Fibroblast of the conjunctiva (primary cell): ENCODE results near the gene LRGUK.
"Not testable (repeated sequence)": the region's sequence is repeated elsewhere in the genome, so short reads cannot be mapped to it uniquely, and the experiment has no call there.

Source experiments
- DNase-seq: peaks from one replicate; pipeline ENCODE4 v3.0.0-alpha.2; 2010; ENCODE audit warnings: low read depth

Gene LRGUK, protein sequence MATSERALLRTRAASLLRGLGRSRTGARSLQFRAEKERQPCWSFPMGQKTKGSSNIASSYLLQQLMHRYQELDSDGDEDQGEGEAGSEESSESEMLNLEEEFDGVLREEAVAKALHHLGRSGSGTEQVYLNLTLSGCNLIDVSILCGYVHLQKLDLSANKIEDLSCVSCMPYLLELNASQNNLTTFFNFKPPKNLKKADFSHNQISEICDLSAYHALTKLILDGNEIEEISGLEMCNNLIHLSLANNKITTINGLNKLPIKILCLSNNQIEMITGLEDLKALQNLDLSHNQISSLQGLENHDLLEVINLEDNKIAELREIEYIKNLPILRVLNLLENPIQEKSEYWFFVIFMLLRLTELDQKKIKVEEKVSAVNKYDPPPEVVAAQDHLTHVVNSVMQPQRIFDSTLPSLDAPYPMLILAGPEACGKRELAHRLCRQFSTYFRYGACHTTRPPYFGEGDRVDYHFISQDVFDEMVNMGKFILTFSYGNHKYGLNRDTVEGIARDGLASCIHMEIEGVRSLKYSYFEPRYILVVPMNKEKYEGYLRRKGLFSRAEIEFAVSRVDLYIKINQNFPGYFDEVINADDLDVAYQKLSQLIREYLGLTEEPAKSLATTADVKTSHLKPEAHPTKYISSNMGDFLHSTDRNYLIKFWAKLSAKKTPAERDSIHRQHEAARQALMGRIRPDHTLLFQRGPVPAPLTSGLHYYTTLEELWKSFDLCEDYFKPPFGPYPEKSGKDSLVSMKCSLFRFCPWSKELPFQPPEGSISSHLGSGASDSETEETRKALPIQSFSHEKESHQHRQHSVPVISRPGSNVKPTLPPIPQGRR

DNA sequence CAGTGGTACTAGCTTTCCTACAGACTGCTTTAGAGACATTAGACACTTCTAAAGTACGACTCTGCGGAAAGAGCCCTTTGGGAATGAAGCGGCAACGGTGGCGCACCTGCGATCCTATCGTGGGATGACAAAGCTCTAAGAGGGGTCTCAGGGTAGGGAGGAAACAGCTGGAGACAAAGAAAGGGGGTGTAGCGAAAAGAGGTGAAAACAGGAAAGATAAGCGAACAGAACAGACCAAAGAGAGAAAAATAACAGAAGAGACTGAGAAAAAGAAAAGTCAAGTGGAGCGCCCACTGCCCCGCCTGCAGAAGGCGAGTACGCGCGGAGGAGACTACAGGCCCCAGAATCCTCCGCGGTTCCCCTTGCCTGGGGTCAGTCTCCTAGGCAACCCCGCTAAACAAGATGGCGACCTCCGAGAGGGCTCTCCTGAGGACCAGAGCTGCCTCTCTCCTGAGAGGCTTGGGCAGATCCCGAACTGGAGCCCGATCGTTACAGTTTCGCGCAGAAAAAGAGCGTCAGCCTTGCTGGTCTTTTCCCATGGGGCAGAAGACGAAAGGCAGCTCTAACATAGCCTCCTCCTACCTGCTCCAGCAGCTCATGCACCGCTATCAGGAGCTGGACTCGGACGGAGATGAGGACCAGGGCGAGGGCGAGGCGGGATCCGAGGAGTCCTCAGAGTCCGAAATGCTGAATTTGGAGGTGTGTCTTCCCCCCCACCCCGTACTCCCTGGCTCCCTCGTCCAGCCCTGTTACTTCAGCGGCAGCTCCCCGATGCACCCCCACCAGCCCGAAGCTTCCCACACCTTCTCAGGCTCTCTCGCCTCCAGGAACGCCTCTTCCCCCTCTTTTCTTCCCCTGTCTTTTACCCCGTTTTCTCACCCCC, at the start of gene LRGUK:
Gene LRGUK, plus strand, starts transcription at position 375 of the 883 bp plus-strand sequence. Its CDS starts 28 bp downstream, at position 403.
- DNase-seq: peak; percentile 51

DNA sequence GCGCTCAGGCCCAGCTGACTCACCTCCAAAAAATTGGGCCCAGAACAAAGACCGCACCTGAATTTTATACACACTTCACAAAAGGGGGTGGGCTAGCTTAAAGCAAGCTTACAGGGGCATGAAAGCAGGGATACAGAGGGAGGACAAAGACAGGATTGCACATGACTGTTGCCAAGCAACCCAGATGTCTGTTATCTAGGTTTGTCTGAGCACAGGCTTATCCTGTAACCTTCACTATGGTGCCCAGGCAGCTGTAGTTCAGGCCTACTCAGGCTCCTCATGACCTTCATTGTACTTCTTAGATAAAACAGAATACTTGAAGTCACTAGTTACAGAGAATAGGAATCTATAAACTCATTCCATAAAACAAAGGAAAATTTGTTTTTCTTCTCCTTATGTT, 49.6 kb upstream of the LRGUK start:
- not testable (repeated sequence) for DNase-seq

DNA sequence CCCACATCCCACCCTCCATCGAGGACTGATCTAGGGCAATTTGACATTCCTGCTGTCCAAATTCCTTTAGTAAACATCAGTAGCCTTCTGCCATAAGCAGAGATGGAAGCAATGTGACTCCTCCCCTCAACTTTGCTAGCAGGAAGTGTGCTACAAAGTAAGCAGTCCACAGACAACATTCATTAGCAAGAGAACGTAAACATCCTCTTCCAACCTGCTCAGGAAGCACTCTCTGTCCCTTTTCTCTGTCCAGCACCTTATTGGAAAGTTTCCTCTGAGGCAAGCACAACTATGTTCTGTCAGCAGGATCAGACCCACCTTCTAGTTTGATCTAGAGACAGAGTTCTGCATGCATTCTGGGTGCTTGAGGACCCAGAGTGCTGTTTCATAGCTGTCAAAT, 48.1 kb upstream of the LRGUK start:
- DNase-seq: no peak

DNA sequence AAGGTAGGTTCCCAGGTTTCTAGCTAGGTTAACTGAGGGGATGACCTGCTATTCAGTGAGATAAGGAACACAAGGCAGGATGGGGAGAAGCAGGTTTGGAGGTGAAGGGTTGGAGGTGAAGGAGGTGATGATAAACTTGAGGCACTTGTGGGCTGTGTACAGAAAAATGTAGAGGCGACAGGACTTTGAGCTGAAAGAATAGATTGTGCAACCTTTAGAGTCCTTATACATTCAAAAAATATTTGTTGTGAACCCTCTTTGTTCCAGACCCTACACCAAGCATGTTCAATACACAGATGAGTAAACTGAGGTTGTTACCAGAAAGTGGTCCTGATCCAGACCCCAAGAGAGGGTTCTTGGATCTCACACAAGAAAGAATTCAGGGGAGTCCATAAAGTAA, 45.4 kb upstream of the LRGUK start:
- DNase-seq: no peak

DNA sequence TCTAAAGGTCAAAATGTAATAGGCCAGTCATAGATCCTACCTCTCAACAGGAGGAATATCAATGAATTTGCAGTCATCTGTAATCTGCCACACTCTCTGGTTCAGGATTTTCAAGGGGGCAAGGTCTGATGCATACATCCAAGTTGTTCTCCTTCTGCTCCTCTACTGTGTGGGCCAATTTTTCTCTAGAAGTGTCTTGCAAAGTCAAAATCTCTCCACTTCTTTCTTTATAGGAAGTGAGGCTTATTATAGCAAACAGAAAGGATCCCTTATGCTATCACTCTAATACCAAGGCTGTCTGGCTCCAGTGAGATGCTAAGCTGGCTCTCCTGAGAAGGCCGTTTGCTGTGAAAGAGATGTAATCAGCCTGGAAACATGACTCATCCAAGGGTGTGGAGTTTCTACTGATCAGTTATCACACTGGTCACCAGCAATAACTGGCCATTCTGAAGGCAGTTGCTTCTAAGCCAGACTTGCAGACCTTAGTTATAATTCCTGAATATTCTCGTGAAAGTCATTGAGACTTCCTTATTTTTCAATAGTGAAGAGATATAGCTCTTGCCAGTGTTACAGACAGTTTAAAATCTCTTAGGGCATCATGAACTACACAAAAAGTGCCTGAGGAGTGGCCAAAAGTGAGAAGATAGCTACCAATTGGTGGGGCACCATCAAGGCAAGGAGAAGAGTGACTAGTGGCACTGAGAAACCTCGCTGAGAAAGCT, 43.2 kb upstream of the LRGUK start:
- DNase-seq: no peak

DNA sequence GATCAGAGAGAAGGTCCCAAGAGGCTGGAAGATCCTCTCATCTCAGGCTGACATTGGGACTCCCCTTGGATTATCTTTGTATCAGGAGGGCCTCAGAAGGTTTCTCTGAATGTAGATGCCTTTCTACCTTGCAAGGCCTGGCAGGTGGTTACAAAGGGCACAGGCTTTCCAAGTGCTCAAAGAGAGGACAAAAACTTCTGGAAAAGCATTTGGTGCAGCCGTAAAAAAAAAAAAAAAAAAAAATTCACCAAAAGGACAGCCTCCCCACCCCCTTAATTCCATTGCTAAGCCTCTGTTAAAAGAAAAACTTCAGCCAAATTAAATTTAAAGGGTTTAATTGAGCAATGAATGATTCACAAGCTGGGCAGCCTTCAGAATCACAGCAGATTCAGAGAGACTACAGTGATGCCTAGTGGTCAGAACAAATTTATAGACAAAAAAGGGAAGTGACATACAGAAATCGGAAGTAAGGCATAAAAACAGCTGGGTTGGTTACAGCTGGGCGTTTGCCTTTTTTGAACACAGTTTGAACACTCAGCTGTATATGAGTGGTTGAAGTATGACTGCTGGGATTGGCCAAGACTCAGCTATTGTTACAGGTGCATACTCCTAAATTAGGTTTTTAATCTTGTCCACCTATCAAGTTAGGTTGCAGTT, 42.5 kb upstream of the LRGUK start:
- DNase-seq: no peak

DNA sequence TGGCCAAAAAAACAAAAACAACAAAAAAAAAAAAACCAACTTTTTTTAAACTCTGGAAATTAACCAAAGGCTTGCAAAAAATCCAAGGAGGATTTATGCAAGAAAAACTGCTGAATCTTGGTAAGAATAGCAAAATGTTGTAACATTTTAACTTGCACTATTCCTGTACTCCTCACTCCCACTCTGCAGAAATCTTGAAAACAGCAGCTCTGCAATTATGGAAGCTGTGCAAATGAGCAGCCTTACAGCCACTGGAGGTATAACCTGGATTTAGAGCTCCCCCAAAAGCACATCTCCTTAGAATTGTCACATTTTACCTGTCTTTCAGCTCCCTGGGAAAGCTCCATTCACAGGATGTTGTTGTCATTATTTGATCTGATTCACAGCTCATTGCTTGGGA, 41.8 kb upstream of the LRGUK start:
- no peak for DNase-seq

DNA sequence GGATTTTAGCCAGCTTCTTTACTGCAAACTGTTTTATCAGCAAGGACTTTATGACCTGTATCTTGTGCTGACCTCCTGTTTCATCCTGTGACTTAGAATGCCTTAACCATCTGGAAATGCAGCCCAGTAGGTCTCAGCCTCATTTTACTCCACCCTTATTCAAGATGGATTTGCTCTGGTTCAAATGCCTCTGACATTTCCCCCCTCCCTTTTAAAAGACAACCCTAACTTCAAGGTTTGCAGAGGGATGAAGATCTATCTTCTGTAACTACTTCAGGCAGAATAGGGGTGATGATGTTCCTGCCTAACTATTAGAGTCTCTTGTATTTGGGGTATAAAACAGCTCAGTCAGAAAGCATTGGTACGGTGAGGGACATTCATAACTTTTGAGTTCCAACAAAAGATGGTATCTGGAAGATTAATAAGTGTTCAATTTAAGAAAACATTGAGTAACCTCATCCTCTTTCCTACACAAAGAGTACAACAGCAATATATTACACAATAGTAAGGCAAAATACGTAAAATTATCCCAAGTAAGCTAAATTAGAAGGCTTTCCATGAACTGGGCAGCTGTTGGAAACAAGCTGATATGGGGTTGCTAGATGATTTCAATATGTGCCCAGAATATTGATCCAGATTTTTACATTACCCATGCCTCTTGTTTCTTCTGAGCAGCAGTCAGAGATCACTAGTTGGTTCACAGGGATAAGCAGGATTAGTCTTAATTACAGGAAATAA, 40.0 kb upstream of the LRGUK start:
- DNase-seq: no peak

DNA sequence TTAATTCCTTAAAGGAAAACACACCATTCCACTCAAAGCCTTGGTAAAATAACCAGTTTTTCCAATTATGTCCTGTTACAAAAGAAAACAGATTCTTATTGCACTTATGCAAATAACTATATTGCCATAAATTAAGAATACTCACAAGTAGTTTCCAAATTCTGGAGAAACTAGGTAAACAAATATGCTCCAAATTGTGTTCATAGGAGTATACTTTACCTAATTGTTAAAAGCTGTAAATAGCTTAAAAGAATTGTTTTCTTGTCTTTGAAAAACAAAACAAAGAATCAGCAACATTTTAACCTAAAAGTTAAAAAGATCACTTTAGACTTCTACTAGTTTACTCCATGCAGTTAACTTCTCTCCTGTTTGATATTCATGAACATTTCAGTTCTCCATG, 38.9 kb upstream of the LRGUK start:
- DNase-seq: no peak

DNA sequence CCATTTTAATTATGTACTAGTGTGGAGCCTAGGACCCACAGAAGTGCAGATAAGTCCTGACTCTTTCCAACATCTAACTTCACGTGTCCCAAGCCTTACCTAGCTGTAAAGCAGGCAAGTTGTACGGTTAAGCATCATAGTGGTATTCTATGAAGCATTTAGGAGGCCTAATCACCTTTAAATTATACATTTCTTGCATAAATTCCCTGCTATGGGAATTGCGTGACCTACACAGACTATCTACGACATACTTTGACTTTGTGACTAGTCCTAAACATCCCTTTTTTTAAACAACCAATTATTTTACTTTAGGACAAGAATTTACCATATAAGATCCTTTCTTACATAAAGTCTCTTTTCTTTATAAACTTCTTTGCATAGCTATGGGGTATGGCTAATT, 37.7 kb upstream of the LRGUK start:
- DNase-seq: no peak

DNA sequence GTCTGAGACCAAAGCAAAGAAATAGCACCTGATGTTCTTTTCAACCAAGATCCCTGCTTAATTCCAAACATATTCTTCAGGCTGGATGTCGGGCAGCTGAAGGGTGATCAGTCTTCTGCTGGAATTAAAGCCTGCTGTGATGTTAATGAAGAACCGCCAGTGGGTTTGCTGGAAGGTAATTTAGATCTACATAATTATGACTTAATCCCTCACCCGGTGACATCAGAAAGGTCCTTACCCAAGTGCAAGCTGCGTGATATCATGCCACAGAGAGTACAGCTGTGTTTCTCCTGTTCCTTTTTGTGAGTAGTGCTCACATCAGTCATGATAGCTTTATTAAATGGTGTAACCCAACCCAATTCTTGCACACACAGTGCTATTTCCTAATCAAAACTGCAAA, 29.1 kb upstream of the LRGUK start:
- no peak for DNase-seq

DNA sequence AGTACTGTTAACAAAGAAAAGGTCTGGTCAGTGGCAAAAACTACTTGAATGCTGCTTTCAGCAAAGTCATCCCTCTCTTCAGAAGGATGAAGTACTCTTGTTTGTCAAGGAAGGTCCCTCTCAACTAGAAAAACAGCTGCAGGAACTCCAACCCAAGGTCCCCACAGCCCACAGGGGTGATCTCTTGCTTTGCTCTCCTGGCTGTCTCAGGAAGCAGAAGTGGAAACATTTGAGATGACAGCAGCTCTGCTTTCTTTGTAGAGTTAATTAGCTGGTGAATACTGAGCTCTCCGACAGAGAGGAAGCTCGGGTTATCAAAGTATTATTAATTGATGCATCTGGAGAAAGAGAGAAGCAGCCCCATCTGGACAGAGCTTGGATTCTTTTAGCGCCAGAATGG, 25.4 kb upstream of the LRGUK start:
- DNase-seq: no peak

DNA sequence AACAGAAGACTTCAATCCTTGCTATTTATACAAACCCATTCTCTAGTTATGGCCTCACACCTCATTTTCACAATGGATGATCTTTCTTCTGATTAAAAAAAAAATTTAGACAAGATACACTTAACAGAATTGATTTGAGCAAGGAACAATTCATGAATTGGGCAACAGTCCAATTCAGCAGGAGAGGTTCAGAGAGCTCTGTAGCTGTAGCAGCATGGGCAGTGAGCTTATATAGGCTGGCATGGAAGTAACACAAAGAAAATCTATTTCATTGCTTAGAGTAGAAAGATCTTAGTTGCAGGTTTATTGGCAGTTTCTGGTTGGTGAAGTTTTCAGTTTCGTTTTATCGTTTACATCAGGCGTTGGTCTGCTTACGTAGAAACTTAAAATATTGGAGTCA, 23.0 kb upstream of the LRGUK start:
- no peak for DNase-seq

DNA sequence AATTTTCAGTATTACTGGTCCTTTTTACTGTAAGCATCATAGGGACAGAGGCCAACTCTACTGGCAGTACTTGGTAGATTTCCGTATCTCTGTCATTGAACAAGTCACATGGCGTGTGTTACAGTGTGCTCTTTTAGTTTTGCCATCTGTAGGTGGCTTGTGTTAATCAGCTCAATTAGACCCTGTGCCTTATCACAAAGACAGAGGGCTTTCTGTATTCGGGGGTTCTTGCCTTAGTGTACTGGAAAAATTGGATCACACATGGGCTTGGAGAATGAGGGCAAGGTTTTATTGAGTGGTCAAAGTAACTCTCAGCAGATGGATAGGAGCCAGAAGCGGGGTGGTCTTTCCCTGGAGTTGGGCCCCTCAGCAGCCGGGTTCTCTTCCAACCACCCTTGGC, 21.3 kb upstream of the LRGUK start:
- DNase-seq: no peak

DNA sequence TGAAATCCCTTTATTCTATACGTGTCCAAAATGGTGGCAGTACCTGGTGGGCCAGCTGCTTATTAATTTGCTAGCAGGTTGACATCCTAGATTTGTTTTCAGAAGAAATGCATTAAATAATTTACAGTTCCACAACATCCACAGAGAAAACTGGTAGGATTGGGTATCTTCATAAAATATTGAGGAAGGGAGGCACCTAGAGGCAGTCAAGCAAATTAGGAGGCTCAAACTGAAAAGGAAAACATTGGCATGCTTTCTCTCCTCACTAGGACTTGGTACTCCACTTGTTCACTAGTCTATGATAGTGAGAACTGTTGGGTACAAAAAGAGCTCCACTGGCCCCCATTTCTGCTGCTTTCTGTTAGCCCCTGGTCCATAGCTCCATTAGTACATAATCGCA, 18.3 kb upstream of the LRGUK start:
- no peak for DNase-seq

DNA sequence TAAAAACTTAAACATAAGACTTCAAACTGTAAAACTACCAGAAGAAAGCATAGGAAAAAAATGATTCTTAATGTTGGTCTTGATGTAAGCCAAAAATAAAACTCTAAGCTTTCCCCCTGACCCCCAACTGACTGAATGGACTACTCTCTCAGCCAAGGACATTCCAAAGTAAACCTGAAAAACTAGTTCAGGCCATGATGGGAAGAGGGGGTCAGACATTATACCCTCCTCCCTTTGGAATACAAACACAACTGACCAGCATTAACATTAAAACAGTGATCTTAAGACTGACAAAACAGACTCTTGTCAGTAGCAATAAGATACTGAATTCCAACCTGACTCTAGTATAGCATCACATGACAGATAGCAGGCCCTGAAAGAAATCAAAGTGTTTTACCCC, 13.5 kb upstream of the LRGUK start:
- DNase-seq: no peak

DNA sequence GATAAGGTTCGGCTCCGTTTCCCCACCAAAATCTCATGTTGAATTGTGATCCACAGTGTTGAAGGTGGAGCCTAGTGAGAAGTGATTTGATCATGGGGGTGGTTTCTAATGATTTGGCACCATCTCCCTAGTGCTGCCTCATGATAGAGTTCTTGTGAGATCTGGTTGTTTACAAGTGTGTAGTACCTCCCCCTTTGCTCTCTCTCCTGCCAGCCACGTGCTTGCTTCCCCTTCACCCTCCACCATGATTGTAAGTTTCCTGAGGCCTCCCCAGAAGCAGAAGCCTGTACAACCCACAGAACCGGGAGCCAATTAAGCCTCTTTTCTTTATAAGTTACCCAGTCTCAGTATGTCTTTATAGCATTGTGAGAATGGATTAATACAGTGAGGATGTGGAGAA, 12.1 kb upstream of the LRGUK start:
- no peak for DNase-seq

DNA sequence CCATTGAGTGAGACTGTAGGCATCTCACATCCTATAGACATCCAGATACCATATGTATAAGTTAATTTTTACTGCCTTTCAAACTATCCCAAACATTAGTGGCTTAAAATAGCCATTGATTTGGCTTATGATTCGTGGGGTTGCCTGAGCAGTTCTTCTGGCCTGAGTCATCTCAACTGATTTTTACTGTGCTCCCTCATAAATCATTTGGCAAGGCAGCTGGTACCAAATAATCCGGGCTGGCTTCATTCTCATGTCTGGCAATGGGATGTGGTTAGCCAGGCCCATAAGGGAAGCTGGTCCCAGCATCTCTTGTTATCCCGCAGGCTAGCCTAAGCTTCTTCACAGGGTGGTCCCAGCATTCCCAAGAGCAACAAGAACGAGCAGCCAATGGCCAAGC, 6.7 kb upstream of the LRGUK start:
- DNase-seq: no peak

DNA sequence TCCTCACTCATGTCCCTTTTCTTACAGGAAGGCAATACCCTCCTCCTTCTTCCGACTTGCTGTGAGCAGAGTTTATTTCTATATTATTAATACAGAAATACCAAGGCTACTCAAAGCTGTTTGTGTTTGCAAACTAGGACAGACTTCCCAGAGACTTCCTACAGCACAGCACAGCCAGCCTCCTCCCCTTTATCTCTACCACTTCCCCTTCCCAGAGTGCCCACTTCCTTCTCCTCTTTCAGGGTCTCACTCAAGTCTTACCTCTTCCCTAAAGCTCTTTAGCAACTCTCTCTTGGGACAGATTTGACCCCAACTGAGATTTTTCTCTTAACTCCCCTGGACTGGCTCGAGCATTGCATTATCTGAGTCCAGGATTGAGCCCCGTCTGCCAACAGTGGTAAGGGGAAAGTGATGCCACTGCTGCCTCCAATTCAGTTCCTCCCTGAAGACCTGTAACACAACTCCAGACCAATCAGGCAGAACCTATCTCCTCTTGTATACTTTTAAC, 5.5 kb upstream of the LRGUK start:
- DNase-seq: no peak

DNA sequence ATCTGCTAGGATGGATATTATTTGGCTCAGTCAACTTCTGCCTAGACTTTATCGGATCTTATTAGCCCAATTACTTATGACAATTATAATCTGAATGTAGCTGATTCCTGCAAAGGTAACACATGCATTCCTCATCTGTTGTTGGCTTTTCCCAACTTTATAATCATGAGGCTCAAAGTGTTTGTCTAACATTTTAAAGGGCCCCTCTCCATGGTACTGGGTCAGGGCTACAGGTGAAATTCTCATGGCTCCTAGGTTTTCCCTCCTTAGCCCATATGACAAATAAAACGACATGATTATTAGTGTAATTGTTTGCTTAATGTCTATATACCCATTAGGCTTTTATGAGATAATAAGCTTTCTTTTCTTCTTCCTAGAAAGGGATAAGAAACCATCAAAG, 4.2 kb upstream of the LRGUK start:
- DNase-seq: no peak
